ENCODE measurements around the gene FRMD3.

Gene FRMD3

GRCh38 chr9:83429229-83429628 lies 109.0 kb downstream of the FRMD3 start:
- H3K79me2 ChIP-seq (ENCODE audit: insufficient read depth, low read depth) = no peaks in the 10 kb centered on the region
- no peaks in the 10 kb centered on the region for H3K4me1 ChIP-seq (ENCODE audit: low read depth, poor library complexity, severe bottlenecking)
- H3K27me3 ChIP-seq (ENCODE audit: insufficient read depth, low read depth) = no peaks in the 10 kb centered on the region
- H3K27ac ChIP-seq = no peak overlapping the region
- no peaks in the 10 kb centered on the region for H4K20me1 ChIP-seq (ENCODE audit: insufficient read depth)
- no peaks in the 10 kb centered on the region for H3K36me3 ChIP-seq (ENCODE audit: insufficient read depth)
- TF ChIP-seq CTCF (conservative IDR thresholded peaks at IDR 0.05; ENCODE audit: low read depth, low read length) = no peak
- H2AFZ ChIP-seq (ENCODE audit: low read depth) = no peak overlapping the region
- H3K9ac ChIP-seq = no peak overlapping the region
- H3K4me3 ChIP-seq (IDR thresholded peaks at IDR 0.05; ENCODE audit: insufficient read depth, low read depth, low read length) = no peak overlapping the region
- no peak overlapping the region for H3K4me2 ChIP-seq

- Histone ChIP-seq H3K27me3 (ENCODE audit: insufficient read depth, low read depth) (no peaks in the 10 kb centered on the region), H3K4me3 (IDR thresholded peaks at IDR 0.05; ENCODE audit: insufficient read depth, low read depth, low read length) (no peak overlapping the region), H3K36me3 (ENCODE audit: insufficient read depth) (no peaks in the 10 kb centered on the region), H4K20me1 (ENCODE audit: insufficient read depth) (no peaks in the 10 kb centered on the region), H3K4me1 (ENCODE audit: low read depth, poor library complexity, severe bottlenecking) (no peaks in the 10 kb centered on the region), H2AFZ (ENCODE audit: low read depth) (no peak overlapping the region), H3K4me2 (no peak overlapping the region), H3K79me2 (ENCODE audit: insufficient read depth, low read depth) (no peaks in the 10 kb centered on the region), H3K27ac (no peak overlapping the region), H3K9ac (no peak overlapping the region)
- no peak for TF ChIP-seq CTCF (conservative IDR thresholded peaks at IDR 0.05; ENCODE audit: low read depth, low read length)
These were observed 113.0 kb downstream of the FRMD3 start for GRCh38 chr9:83425240-83425639.

GRCh38 chr9:83424831-83425230 lies 113.4 kb downstream of the FRMD3 start:
- H3K27ac ChIP-seq = no peak overlapping the region
- H3K4me2 ChIP-seq = no peak overlapping the region
- no peaks in the 10 kb centered on the region for H3K4me1 ChIP-seq (ENCODE audit: low read depth, poor library complexity, severe bottlenecking)
- H3K9ac ChIP-seq = no peak overlapping the region
- no peaks in the 10 kb centered on the region for H3K79me2 ChIP-seq (ENCODE audit: insufficient read depth, low read depth)
- no peaks in the 10 kb centered on the region for H3K36me3 ChIP-seq (ENCODE audit: insufficient read depth)
- no peak for TF ChIP-seq CTCF (conservative IDR thresholded peaks at IDR 0.05; ENCODE audit: low read depth, low read length)
- no peak overlapping the region for H3K4me3 ChIP-seq (IDR thresholded peaks at IDR 0.05; ENCODE audit: insufficient read depth, low read depth, low read length)
- H3K27me3 ChIP-seq (ENCODE audit: insufficient read depth, low read depth) = no peaks in the 10 kb centered on the region
- no peaks in the 10 kb centered on the region for H4K20me1 ChIP-seq (ENCODE audit: insufficient read depth)
- no peak overlapping the region for H2AFZ ChIP-seq (ENCODE audit: low read depth)

- H3K36me3 ChIP-seq (ENCODE audit: insufficient read depth) = no peaks in the 10 kb centered on the region
- no peak overlapping the region for H3K27ac ChIP-seq
- H3K4me1 ChIP-seq (ENCODE audit: low read depth, poor library complexity, severe bottlenecking) = no peaks in the 10 kb centered on the region
- H3K9ac ChIP-seq = no peak overlapping the region
- no peak overlapping the region for H2AFZ ChIP-seq (ENCODE audit: low read depth)
- no peaks in the 10 kb centered on the region for H4K20me1 ChIP-seq (ENCODE audit: insufficient read depth)
- TF ChIP-seq CTCF (conservative IDR thresholded peaks at IDR 0.05; ENCODE audit: low read depth, low read length) = no peak
- H3K79me2 ChIP-seq (ENCODE audit: insufficient read depth, low read depth) = no peaks in the 10 kb centered on the region
- no peak overlapping the region for H3K4me2 ChIP-seq
- H3K4me3 ChIP-seq (IDR thresholded peaks at IDR 0.05; ENCODE audit: insufficient read depth, low read depth, low read length) = no peak overlapping the region
- no peaks in the 10 kb centered on the region for H3K27me3 ChIP-seq (ENCODE audit: insufficient read depth, low read depth)
These were observed 114.1 kb downstream of the FRMD3 start for GRCh38 chr9:83423815-83424707.

Measured in KMS-11 (cell line).